ENCODE measurements around the gene DACT2.
"Not testable (repeated sequence)": the region's sequence is repeated elsewhere in the genome, so short reads cannot be mapped to it uniquely, and the experiment has no call there.

DACT2 gene

DNA sequence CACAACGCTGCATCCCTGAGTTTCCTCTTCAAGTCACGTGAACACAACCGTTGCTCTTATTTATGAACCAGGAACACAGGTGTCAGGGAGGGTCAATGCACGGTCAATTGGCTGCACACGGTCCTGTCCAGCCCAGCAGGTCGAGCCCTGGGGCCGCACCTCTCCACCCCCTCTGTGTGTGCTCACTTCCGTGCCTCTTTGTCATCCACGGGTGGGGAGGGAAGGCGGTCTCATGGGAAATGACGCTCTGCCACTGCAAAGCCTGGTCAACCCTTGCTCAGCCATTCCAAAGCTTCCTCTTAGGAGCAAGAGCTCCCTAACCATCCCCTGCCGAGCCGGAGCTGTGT is 38.7 kb downstream of the DACT2 start:
- DNase-seq (ENCODE audit: low read depth), result no peak

GRCh38 chr6:168280020-168280898 is 39.3 kb downstream of the DACT2 start:
- DNase-seq (ENCODE audit: low read depth), result no peak

DNA sequence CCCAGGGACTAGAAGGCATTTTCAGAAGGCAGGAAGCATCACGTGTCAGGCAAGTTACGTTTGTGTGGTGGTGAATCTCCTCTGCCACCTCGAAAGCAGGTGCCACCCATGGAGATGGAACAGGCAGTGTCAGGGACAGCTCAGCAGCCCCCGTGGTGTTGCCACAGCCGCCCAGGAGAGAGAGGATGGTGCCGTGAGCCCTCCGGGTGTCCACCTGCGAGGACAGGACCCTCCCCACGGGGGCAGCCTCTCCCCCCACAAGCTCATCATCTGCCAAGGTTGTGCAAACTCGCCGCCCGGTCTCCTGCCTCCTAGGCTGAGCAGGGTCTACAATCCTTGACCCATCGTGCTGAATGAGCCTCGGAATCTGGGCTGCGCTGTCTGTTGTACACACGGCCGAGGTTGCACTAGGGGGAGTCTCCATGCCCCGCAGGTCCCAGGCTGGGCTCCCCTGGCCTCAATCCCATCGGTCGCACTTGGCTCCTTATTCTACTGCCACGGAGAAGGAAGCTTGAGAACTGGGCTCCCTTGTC is 40.1 kb downstream of the DACT2 start:
- no peak for DNase-seq (ENCODE audit: low read depth)

DNA sequence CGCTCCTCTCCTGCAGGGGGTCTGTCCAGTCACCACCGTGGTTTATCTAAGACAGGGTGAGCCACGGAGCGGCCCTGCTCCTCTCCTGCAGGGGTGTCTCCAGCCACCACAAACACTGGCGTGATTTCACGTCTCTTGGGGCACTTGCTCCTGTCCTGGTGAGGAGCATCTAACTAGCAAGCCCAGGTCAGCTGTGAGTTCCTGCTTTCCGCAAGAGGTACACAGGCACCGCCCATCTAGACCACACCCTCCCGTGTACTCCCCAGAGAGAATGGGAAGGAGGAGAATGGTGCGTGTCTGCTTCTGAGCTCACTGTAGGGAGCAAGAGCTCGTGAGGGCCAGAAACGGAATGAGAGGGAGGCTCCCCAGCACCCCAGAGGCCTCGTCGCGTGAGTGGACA is 40.7 kb downstream of the DACT2 start:
- no peak for DNase-seq (ENCODE audit: low read depth)

GRCh38 chr6:168277274-168277669 is 42.3 kb downstream of the DACT2 start:
- no peak for DNase-seq (ENCODE audit: low read depth)

GRCh38 chr6:168276576-168277273 is 42.9 kb downstream of the DACT2 start:
- DNase-seq (ENCODE audit: low read depth), result no peak

GRCh38 chr6:168275168-168275567 is 44.4 kb downstream of the DACT2 start:
- no peak for DNase-seq (ENCODE audit: low read depth)

- no peak for DNase-seq (ENCODE audit: low read depth)
Measured at GRCh38 chr6:168274037-168274952, 45.3 kb downstream of the DACT2 start.

GRCh38 chr6:168273441-168274036 is 46.0 kb downstream of the DACT2 start:
- no peak for DNase-seq (ENCODE audit: low read depth)

DNA sequence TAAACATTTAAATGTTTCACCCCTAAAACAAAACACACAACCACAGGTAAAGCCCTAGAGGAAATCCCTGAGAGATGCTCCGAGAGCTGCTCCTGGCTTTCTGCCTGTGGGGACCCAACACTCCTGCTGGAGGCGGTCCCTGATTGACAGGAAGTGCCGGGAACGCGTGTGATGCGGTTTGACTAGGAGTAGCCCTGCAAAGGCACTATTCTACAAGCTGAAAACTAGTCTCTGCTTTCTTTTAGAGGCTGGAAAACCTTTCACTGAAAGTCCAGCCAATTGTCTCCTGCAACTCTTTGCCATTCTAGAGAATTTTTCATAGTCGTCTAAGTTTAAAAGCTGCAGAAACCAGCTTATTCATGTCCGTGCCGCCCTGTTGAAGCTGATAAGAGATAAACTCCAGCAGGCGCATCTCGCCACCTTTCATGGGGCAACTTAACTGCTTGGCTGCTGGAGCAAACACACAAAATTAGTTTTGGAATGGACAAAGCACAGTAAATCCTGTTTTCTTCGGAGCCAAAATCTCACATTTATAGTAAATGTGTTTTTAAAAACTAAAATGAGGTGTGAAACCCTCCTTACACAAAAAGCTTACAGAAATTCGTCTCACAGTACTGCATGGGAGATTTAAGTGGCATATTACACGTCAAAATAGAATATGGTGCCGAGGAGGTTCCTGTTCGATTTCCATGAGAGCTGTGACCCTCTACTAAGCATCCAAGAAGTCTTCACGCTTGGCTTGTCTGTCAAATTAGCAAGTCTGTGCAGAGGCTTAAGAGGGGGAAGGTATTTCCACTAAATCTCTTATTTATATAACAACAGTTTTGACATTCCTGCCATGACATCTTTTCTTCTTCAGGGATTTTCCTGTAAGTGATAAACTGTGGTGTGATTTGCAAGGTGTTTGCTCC is 46.9 kb downstream of the DACT2 start:
- no peak for DNase-seq (ENCODE audit: low read depth)

GRCh38 chr6:168270274-168271172 is 49.1 kb downstream of the DACT2 start:
- no peak for DNase-seq (ENCODE audit: low read depth)

DNA sequence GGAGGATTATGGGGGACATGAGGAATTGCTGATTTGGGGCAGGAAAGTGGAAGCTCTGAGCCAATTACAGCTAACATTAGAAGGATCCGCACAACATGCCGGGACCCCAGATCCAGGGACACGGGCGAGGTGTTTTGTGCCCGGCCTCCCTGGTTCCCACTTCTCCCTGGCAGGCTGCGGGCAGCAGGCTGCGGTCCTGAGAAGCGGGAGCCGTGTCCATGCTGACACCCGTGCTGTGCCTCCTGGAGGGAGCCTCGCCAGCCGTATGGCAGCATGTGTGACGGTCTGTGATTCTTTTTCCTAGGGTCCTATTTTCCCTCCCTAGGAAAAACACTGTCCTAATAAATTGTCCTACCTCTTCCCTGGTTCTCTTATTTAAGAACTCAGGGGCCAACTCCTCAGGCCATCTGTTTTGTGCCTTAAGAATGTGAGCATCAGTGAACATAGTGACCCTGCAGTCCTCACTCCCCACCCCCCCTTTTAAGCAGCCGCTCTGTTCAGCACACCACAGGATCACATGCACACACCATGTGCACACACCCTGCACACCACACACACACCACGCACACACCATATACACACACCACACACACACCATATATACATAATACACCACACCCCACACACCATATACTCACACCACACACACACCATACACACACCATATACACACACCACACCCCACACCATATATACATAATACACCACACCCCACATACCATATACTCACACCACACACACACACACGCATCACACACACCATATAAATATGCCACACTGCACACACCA is 49.9 kb downstream of the DACT2 start:
- DNase-seq (ENCODE audit: low read depth), result no peak

- no peak for DNase-seq (ENCODE audit: low read depth)
Measured at GRCh38 chr6:168268755-168269154, 50.8 kb downstream of the DACT2 start.

- not testable (repeated sequence) for DNase-seq (ENCODE audit: low read depth)
Measured at GRCh38 chr6:168267779-168268178, 51.8 kb downstream of the DACT2 start.

DNA sequence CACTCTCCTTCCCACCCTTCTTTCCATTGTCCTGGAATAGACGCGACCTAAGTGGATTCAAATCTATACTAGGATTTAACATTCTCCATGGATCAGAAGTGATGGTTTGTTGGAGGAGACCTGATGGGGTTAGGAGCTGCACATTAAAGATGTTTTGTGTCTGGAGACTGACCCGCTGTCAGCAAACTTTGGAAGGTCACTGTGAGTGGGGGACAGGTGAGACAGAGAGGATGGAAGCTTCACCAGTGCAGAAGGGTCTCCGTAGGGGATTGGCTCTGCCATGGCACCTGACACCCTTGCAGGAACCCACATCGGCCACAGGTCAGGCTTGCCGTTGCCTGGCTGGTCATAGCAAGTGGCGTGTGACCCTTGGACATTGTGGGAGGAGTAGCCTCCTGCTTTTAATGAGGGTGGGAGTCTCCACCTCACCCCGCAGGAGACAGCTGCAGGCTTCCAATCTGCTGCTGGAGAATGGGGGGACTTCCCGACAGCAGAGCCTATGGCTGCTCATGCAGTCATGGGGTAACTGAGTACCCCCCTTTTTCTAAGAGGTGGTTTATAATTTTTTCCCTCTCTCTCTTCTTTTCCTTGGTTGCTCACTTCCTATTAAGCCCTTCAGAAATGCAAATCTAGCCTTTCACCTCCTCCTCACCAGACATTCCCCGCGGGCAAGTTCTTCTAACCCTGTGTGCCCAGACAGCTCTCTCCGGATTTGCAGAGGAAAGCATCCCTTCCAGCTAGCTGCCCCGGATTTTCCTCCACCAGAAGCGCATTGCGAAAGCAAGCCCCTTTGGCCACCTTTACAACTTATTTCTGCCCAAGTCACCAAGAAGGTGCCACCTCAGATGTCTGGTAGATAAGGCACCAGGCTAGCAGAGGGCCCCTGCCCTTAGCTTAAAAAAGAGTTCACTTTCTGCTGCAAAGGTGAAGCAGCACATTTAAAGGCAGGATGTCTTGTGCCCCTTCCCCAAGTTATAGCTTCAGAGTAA is 53.5 kb downstream of the DACT2 start:
- DNase-seq (ENCODE audit: low read depth), result no peak

DNA sequence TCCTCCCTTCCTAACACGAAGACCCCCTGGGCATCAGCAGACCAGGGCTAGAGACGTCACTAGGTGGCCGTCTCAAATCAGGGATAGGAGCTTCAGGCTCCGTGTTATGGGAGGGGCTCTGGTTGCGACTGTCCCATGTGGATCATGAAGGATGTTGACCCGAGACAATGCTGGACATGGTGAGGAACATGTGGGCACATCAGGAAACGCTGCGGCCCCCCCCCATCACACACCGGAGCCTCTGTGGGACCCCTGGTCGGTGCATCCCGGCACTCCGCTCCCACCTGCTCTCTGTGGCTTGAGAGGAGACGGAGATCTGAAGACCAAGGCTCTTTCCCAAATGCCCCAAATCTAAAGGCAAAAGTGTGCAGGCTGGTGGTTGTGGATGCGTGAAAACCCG is 54.2 kb downstream of the DACT2 start:
- no peak for DNase-seq (ENCODE audit: low read depth)

DNA sequence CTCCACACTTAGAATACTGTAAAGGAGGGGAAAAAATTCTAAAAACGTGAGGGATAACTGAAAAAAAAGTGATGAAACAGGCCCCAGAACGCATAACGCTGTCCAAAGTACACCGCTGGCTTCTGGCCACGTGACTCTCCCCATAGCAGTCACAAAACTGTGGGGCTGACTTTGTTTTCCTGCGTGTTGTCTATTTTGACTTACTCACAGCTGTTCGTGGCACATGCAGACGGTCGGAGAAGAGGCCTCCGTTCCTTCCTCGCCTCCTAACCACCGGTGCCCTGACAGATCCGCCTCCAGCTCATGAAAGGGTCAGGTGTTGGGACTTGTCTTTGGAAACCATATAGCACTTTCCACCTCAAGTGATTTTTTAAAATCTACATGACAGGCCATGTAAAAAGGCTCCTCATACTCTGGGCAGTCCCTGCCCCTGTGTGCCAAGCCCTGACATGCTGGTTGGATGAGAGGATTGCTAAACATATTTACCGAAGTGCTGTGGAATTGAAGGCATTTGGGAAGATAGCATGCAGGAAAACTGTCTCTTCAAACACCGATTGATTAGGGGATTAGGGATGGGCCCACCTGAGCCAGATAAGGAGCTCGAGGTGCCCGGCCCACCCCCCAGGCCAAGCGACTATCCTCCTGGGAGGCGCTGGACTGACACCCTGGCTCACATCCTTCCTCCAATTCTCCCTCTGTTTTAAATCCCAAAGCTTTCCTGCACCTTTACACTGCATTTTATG is 54.8 kb downstream of the DACT2 start:
- DNase-seq (ENCODE audit: low read depth), result no peak
